B cell (primary cell): ENCODE measurements around the gene CALCOCO2. TPM values are rescaled to one million over a fixed set of nuclear protein-coding genes. Genes with fewer than 3 reads are reported as not detected.
"Not testable (repeated sequence)": the region's sequence is repeated elsewhere in the genome, so short reads cannot be mapped to it uniquely, and the experiment has no call there.

Source experiments
- ATAC-seq: fragments of 200-7000 bp; cut with Tn5 transposase; one replicate; pipeline ENCODE4 v1.10.0; 2021; ENCODE audit warnings: low read depth, mild to moderate bottlenecking, moderate number of reproducible peaks, moderate library complexity
- CTCF ChIA-PET: fragments of 350-600 bp; sonication (Branson Sonifier 250); formaldehyde crosslinking; loops from one replicate; lab custom pipeline; 2021; ENCODE audit warnings: antibody characterized with exemption, inconsistent platforms; lab: Charles Lee
- POLR2A ChIA-PET: fragments of 350-600 bp; sonication (Branson Sonifier 250); formaldehyde crosslinking; loops from one replicate; lab custom pipeline; 2021; ENCODE audit warnings: antibody characterized with exemption; lab: Charles Lee
- DNase-seq: peaks from one replicate; pipeline ENCODE4 v3.0.0; 2013
- H2AFZ ChIP-seq: 2 replicates; pipeline ENCODE4 v1.6.1; 2012; ENCODE audit warnings: mild to moderate bottlenecking, low read depth, low read length; ENCODE audit not compliant: insufficient read depth, poor library complexity, severe bottlenecking
- H3K27ac ChIP-seq, 2 donors: 1 replicate in 1 of 2; 2 replicates in 1 of 2; pipeline ENCODE4 v1.5.1; 2012 to 2013; ENCODE audit warnings: low read length in 2 of 2, mild to moderate bottlenecking in 2 of 2, moderate library complexity in 1 of 2
- H3K27me3 ChIP-seq, 4 experiments: fragments of 200-600 bp in 1 of 4; sonication (generic) in 1 of 4; replicated peaks in 1 of 4; 1 replicate in 2 of 4; 2 replicates in 2 of 4; pipeline versions ENCODE4 v1.6.1 to v1.7.0; 2013 to 2016; ENCODE audit warnings: low read length in 3 of 4, mild to moderate bottlenecking in 2 of 4, mixed read lengths in 1 of 4, moderate library complexity in 1 of 4; ENCODE audit not compliant: insufficient read depth in 4 of 4, control insufficient read depth in 3 of 4; ENCODE audit errors: control extremely low read depth in 1 of 4
- H3K36me3 ChIP-seq, 2 experiments: replicated peaks in 1 of 2; 1 replicate in 1 of 2; 2 replicates in 1 of 2; pipeline versions ENCODE4 v1.6.1 to v1.7.1; 2013; ENCODE audit warnings: low read length in 1 of 2; ENCODE audit not compliant: insufficient read depth in 2 of 2, control insufficient read depth in 1 of 2; ENCODE audit errors: control extremely low read depth in 1 of 2, extremely low read depth in 1 of 2
- H3K4me1 ChIP-seq, 2 donors: fragments of 200-600 bp in 1 of 2; sonication (generic) in 1 of 2; 1 replicate in 1 of 2; 2 replicates in 1 of 2; pipeline versions ENCODE4 v1.5.1 to v1.6.1; 2013 to 2017; ENCODE audit warnings: low read length in 2 of 2; ENCODE audit not compliant: control insufficient read depth in 2 of 2, insufficient read depth in 2 of 2
- H3K4me2 ChIP-seq: replicated peaks from 2 replicates; pipeline ENCODE3; 2012; ENCODE audit warnings: mild to moderate bottlenecking, low read depth, low read length; ENCODE audit not compliant: poor library complexity, severe bottlenecking
- H3K4me3 ChIP-seq, 5 experiments: fragments of 200-600 bp in 1 of 5; sonication (generic) in 1 of 5; 1 replicate in 3 of 5; 2 replicates in 2 of 5; pipeline versions ENCODE4 v1.5.1 to v1.7.0; 2011 to 2016; ENCODE audit warnings: low read length in 4 of 5, mild to moderate bottlenecking in 4 of 5, low read depth in 2 of 5, control low read depth in 1 of 5, moderate library complexity in 1 of 5; ENCODE audit not compliant: insufficient read depth in 1 of 5; ENCODE audit errors: control extremely low read depth in 1 of 5, extremely low read depth in 1 of 5
- H3K79me2 ChIP-seq: fragments of 200-600 bp; sonication (generic); one replicate; pipeline ENCODE4 v1.6.0; 2016; ENCODE audit warnings: low read length; ENCODE audit not compliant: control insufficient read depth, insufficient read depth
- H3K9ac ChIP-seq: fragments of 200-600 bp; sonication (generic); 2 replicates; pipeline ENCODE4 v1.6.1; 2017; ENCODE audit warnings: mild to moderate bottlenecking, low read length, moderate library complexity
- H3K9me3 ChIP-seq, 3 donors: one replicate each; pipeline versions ENCODE4 v1.6.1 to v1.7.1; 2013; ENCODE audit warnings: low read length in 2 of 3; ENCODE audit not compliant: control insufficient read depth in 2 of 3, insufficient read depth in 1 of 3; ENCODE audit errors: control extremely low read depth in 1 of 3
- H4K20me1 ChIP-seq: 2 replicates; pipeline ENCODE4 v1.6.0; 2012; ENCODE audit warnings: mild to moderate bottlenecking, low read length; ENCODE audit not compliant: insufficient read depth, control insufficient read depth, poor library complexity, severe bottlenecking
- H3K27ac Mint-ChIP-seq: one replicate; pipeline ENCODE4 v1.8.0; 2021; ENCODE audit warnings: mixed read lengths
- H3K27me3 Mint-ChIP-seq: one replicate; pipeline ENCODE4 v1.8.0; 2021; ENCODE audit warnings: mixed read lengths
- H3K4me1 Mint-ChIP-seq: one replicate; pipeline ENCODE4 v1.8.0; 2021; ENCODE audit warnings: mixed read lengths
- H3K4me3 Mint-ChIP-seq: one replicate; pipeline ENCODE4 v1.8.0; 2021; ENCODE audit warnings: mixed read lengths
- H3K9me3 Mint-ChIP-seq: one replicate; pipeline ENCODE4 v1.8.0; 2022; ENCODE audit warnings: mixed read lengths; ENCODE audit not compliant: insufficient read depth
- CTCF ChIP-seq: fragments of 200-600 bp; IDR thresholded peaks from one replicate; pipeline ENCODE4 v1.8.0; 2022; ENCODE audit warnings: antibody characterized with exemption, mild to moderate bottlenecking
- EZH2 ChIP-seq: IDR thresholded peaks from 2 replicates; pipeline ENCODE4 v1.6.1; 2012; ENCODE audit warnings: borderline replicate concordance, low read depth, mild to moderate bottlenecking, moderate library complexity, low read length; ENCODE audit not compliant: insufficient read depth, poor library complexity, severe bottlenecking
- WGBS: methylation state at CpG from one replicate; pipeline ENCODE4 v1.1.5; 2013; ENCODE audit warnings: missing lambda C conversion rate; ENCODE audit not compliant: insufficient coverage; 5-methylcytosine and 5-hydroxymethylcytosine counted together
- intact Hi-C: fragments of 100-400 bp; cut with micrococcal nuclease; formaldehyde crosslinking; loops from one replicate; pipeline ENCODE4 v1.10.0; 2022
- polyA plus RNA-seq: library from polyadenylated mRNA; depleted of rRNA; stranded (reverse); fragments of >200 nt; gene quantifications from 2 replicates; pipeline ENCODE4 v1.2.3, GENCODE V29; 2012
- total RNA-seq, 2 donors: library from RNA; stranded (reverse); fragments of 120-200 nt in 1 of 2; gene quantifications; 1 replicate in 1 of 2; 2 replicates in 1 of 2; pipeline versions ENCODE4 v1.2.3 to v1.2.4, GENCODE V29; 2013 to 2022

Gene CALCOCO2
- total and polyA plus RNA-seq, 2 donors (not counting 1 experiment from before 2014, with no cell fraction given) = 49.6 to 148 TPM

GRCh38 chr17:48871551-48872351, 40.9 kb downstream of the CALCOCO2 start:
- ChIA-PET POLR2A (no interaction called here), CTCF (interaction anchor here (23.0 kb wide), 1 partner anchor 61 kb away, joined by 730 read pairs; the partner anchor contains the start of gene TTLL6)
- Histone ChIP-seq H3K79me2 (no peaks in the 10 kb centered on the region), H3K9me3 (no peaks in the 10 kb centered on the region), H4K20me1 (no peaks in the 10 kb centered on the region), H3K4me1 (no peaks in the 10 kb centered on the region), H3K4me2 (no peak overlapping the region), H3K27ac (no peak overlapping the region), H3K9ac (no peak overlapping the region), H3K4me3 (no peak overlapping the region), H2AFZ (no peak overlapping the region), H3K27me3 (no peaks in the 10 kb centered on the region), H3K36me3 (no peaks in the 10 kb centered on the region)
- no peaks in the 10 kb centered on the region for H3K4me1 Mint-ChIP-seq
- H3K9me3 Mint-ChIP-seq = no peaks in the 10 kb centered on the region
- intact Hi-C loops = no loop called here
- ATAC-seq = no peak
- H3K4me3 Mint-ChIP-seq = no peak overlapping the region
- no peak overlapping the region for H3K27ac Mint-ChIP-seq
- peaks cover 3% of the 10 kb centered on the region for H3K27me3 Mint-ChIP-seq
- TF ChIP-seq EZH2 = no peak
- no peak for TF ChIP-seq CTCF
- WGBS = 71% methylated on average over 6 of the region's 11 CpGs
- DNase-seq = no peak

GRCh38 chr17:48872409-48872808, 41.6 kb downstream of the CALCOCO2 start:
- H4K20me1 ChIP-seq, H3K27me3 Mint-ChIP-seq, H3K27ac ChIP-seq, H3K9me3 Mint-ChIP-seq, H3K9me3 ChIP-seq, POLR2A ChIA-PET, H3K27ac Mint-ChIP-seq, H3K4me2 ChIP-seq, intact Hi-C loops, H3K79me2 ChIP-seq, DNase-seq, H3K4me3 ChIP-seq, H3K4me1 ChIP-seq, H3K36me3 ChIP-seq, H2AFZ ChIP-seq, H3K27me3 ChIP-seq, H3K4me1 Mint-ChIP-seq, ATAC-seq, H3K9ac ChIP-seq, H3K4me3 Mint-ChIP-seq: not testable (repeated sequence)
- whole genome bisulfite sequencing = 100% methylated on average over 1 of the region's 3 CpGs
- CTCF ChIA-PET = interaction anchor here (1.1 to 23.0 kb wide), 2 partner anchors 24 to 62 kb away, joined by 4 to 730 read pairs; partner anchors contain the start of gene TTLL6
